PFSK-1 (cell line): ENCODE results near the gene ARMC3.

Experiments
- FOXP2 ChIP-seq: optimal IDR thresholded peaks from 2 replicates; pipeline ENCODE3; 2011; ENCODE audit warnings: borderline replicate concordance, control low read depth, inconsistent platforms; ENCODE audit not compliant: insufficient read depth; ENCODE audit errors: extremely low read length, extremely low read depth
- POLR2AphosphoS5 ChIP-seq: IDR thresholded peaks from 2 replicates; pipeline ENCODE4 v1.6.1; 2012; ENCODE audit warnings: low read depth, mild to moderate bottlenecking, control low read depth, low read length, moderate library complexity
- SIN3A ChIP-seq: IDR thresholded peaks from 2 replicates; pipeline ENCODE4 v1.6.1; 2012; ENCODE audit warnings: mild to moderate bottlenecking, low read length, moderate library complexity, borderline replicate concordance; ENCODE audit not compliant: insufficient read depth
- TAF1 ChIP-seq: IDR thresholded peaks from 2 replicates; pipeline ENCODE4 v1.6.1; 2012; ENCODE audit warnings: low read length, control low read depth, borderline replicate concordance; ENCODE audit not compliant: insufficient read depth
- TF ChIP-seq, protein P1 (sequence below), 2 experiments: IDR thresholded peaks; 2 replicates each; pipeline versions ENCODE4 v1.6.1 to v1.8.0; 2011 to 2012; ENCODE audit warnings: low read depth in 2 of 2, low read length in 2 of 2, control low read depth in 1 of 2, inconsistent platforms in 1 of 2, mild to moderate bottlenecking in 1 of 2, moderate library complexity in 1 of 2; ENCODE audit not compliant: insufficient read depth in 1 of 2

The ARMC3 gene

DNA sequence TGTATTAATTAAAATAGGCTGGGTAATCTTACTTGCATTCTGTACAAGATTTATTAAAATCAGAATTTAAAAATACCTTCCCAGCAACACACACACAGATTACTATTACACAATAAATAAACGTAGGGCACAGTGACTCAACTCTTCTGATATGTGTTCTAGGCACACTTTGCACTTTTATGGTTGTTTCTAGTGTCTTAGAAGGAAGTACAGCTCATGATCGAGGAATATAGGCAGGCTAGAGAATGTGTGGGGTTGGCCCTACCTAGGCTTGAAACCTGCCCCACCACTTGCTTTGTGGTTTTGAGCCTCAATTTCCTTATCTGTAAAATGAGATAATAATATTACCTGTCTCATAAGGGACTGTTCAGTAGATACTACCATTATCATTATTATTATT lies 30.5 kb downstream of the ARMC3 start:
- TF ChIP-seq FOXP2 (no peak), TAF1 (no peak)
- TF ChIP-seq, protein P1, sequence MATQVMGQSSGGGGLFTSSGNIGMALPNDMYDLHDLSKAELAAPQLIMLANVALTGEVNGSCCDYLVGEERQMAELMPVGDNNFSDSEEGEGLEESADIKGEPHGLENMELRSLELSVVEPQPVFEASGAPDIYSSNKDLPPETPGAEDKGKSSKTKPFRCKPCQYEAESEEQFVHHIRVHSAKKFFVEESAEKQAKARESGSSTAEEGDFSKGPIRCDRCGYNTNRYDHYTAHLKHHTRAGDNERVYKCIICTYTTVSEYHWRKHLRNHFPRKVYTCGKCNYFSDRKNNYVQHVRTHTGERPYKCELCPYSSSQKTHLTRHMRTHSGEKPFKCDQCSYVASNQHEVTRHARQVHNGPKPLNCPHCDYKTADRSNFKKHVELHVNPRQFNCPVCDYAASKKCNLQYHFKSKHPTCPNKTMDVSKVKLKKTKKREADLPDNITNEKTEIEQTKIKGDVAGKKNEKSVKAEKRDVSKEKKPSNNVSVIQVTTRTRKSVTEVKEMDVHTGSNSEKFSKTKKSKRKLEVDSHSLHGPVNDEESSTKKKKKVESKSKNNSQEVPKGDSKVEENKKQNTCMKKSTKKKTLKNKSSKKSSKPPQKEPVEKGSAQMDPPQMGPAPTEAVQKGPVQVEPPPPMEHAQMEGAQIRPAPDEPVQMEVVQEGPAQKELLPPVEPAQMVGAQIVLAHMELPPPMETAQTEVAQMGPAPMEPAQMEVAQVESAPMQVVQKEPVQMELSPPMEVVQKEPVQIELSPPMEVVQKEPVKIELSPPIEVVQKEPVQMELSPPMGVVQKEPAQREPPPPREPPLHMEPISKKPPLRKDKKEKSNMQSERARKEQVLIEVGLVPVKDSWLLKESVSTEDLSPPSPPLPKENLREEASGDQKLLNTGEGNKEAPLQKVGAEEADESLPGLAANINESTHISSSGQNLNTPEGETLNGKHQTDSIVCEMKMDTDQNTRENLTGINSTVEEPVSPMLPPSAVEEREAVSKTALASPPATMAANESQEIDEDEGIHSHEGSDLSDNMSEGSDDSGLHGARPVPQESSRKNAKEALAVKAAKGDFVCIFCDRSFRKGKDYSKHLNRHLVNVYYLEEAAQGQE (IDR thresholded peaks at IDR 0.05; ENCODE audit: insufficient read depth in 1 of 2, low read depth in 2 of 2, low read length in 2 of 2), result no peak

DNA sequence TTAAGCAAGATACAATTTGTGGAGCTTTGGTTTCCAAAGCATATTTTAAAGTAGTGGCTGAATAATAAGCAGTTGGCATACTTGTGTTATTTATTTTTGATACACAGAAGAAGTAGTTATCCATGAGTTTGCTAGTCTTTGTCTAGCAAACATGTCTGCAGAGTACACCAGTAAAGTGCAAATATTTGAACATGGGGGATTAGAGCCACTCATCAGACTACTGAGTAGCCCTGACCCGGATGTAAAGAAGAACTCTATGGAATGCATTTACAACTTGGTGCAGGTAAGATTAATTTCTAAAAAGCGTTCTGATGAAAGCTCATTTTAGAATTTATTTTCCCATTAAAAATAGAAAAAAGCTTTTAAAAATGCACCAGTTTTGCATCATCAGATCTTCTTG lies 31.4 kb downstream of the ARMC3 start:
- TF ChIP-seq FOXP2 (no peak), TAF1 (no peak), SIN3A (no peak), POLR2AphosphoS5 (no peak)
- TF ChIP-seq, protein P1 (IDR thresholded peaks at IDR 0.05; ENCODE audit: insufficient read depth in 1 of 2, low read depth in 2 of 2, low read length in 2 of 2), result no peak

DNA sequence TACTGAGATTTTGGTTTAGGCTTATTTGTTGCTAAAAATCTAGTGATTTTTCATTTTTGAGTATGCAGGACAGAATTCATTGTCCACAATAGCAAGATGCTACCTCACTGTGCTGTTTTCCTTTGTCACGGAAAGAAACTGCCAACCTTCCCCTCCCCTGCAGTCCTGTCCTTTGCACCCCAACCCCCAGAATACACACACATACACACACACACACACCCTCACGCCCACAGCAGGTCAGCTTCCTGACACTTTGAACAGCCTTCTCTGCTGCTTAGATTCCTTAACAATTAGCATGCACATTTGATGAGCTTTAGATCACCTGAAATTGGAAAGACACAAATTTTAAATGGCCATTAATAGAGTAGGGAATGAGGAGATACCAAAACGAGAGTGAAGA lies 32.1 kb downstream of the ARMC3 start:
- TF ChIP-seq, protein P1 (IDR thresholded peaks at IDR 0.05; ENCODE audit: insufficient read depth in 1 of 2, low read depth in 2 of 2, low read length in 2 of 2), result no peak
- TF ChIP-seq TAF1, result no peak
- no peak for TF ChIP-seq FOXP2
- no peak for TF ChIP-seq SIN3A
- TF ChIP-seq POLR2AphosphoS5, result no peak

DNA sequence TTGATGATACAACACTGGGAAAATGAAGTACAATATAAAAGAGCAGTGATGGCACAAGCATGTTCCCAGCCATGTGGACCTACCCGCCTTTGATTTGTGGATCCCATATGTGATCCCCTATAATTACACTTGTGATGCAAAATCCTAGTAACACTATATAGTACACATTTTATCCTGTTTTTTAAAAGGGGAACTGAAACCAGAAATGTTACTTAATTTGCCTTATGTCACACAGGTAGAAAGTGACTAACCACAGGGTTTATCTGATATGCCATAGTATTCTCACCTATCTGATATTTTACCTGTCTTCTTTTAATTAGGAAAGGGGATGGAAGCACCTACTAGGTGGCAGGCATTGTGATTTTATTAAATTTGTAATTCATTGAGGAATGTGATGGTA lies 35.0 kb downstream of the ARMC3 start:
- no peak for TF ChIP-seq FOXP2

DNA sequence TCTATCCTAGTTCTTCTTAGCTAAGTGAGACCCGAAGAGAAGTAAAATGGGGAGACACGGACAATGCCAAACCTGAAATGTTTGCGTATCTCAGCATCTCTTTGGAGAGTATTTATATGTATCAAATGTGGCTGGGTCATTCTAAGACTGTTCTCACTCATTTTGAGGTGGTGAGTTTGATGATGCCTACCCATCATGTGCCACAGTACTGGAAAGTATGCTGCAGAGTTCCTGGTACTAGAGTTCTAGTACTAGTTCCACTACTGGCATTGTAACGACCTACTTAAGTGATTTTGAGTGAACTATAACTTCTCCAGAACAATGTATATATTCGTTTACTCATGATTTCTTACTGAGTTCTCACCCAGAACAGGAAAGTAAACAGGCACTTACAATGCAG lies 41.9 kb downstream of the ARMC3 start:
- TF ChIP-seq FOXP2, result no peak
- TF ChIP-seq, protein P1 (IDR thresholded peaks at IDR 0.05; ENCODE audit: insufficient read depth in 1 of 2, low read depth in 2 of 2, low read length in 2 of 2), result no peak
- no peak for TF ChIP-seq POLR2AphosphoS5
- no peak for TF ChIP-seq TAF1
- no peak for TF ChIP-seq SIN3A

DNA sequence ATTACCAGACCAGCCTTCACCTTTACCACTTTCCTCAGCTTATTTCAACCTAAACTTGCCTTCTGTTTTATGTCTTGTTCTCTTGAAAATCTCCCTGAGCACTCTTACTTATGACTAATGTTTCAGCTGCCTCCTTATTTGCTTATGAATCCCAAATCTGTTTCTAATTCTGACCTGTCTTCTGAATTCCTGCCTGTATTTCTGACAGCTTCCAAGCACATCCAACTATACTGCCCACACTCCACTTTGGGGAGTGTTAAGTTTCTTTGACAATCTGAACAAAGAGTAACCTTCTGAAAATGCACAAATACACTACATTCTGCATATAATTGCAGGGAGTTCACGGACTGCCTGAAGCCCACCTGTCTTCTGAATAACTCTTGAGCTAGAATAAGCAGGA lies 48.7 kb downstream of the ARMC3 start:
- TF ChIP-seq, protein P1 (IDR thresholded peaks at IDR 0.05; ENCODE audit: insufficient read depth in 1 of 2, low read depth in 2 of 2, low read length in 2 of 2), result no peak
- TF ChIP-seq TAF1 (no peak), FOXP2 (no peak), SIN3A (no peak), POLR2AphosphoS5 (no peak)
